Stimulated activated CD4-positive, alpha-beta T cell treated with anti-CD3 and anti-CD28 coated beads, Interleukin-12 subunit alpha, Interleukin-12 subunit beta, amount 100 ng/mL, for 48 hours (primary cell): Measurements from ENCODE around the gene ATF3.
A peak's percentile ranks its signal among the peaks of the same experiment; 100 is the strongest.

Experiments
- DNase-seq, 3 donors: peaks; one replicate each; pipeline ENCODE4 v3.0.0-alpha.2; 2020; ENCODE audit warnings: low read depth in 2 of 3, low spot score in 1 of 3

ATF3 gene

DNA sequence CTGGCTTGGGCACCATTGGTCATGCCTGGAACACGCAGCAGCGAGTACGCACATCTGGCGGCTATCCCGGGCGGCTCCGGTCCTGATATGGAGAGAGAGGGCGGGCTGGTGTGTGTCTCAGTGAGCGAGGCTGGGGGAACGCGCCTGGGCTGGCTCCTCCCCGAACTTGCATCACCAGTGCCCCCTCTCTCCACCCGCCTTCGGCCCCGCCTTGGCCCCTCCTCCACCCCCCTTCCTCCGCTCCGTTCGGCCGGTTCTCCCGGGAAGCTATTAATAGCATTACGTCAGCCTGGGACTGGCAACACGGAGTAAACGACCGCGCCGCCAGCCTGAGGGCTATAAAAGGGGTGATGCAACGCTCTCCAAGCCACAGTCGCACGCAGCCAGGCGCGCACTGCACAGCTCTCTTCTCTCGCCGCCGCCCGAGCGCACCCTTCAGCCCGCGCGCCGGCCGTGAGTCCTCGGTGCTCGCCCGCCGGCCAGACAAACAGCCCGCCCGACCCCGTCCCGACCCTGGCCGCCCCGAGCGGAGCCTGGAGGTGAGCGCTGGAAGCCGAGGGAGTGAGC, at the start of gene ATF3:
Gene ATF3, plus strand, starts transcription at position 370 of the 567 bp plus-strand sequence. CDS start 6,261 bp downstream, outside the sequence.
- peak; percentile 87 to 96 (median 93) for DNase-seq

DNA sequence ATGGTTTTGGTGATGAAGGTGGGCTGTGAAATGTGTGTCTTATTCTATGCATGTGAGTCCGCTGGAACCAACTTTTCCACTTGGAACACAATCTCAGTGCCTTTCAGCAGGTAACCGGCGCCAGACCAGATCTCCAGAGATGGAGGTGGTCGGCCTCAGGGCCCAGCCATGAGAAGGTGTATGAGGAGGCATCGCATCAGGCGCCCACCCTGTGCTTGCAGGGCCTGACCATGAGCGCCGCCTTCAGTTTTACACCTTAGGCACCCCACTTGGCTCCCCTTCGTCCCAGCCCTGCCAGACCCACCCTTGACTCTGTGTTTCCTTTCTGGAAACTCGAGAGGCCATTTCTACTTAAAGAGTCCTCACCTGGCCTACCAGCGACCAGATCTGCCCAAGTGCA, 48.6 kb upstream of the ATF3 start:
- DNase-seq = no peak

- no peak for DNase-seq
These were observed 47.6 kb upstream of the ATF3 start for GRCh38 chr1:212560933-212561460.

- no peak for DNase-seq
These were observed 47.0 kb upstream of the ATF3 start for GRCh38 chr1:212561501-212561931.

- DNase-seq = no peak
These were observed 45.8 kb upstream of the ATF3 start for GRCh38 chr1:212562771-212563170.

GRCh38 chr1:212565079-212565478, 43.5 kb upstream of the ATF3 start:
- DNase-seq = no peak

- no peak for DNase-seq
These were observed 42.8 kb upstream of the ATF3 start for GRCh38 chr1:212565571-212566305.

- peak; percentile 36 to 66 (median 45) for DNase-seq
These were observed 41.8 kb upstream of the ATF3 start for GRCh38 chr1:212566522-212567479.

DNA sequence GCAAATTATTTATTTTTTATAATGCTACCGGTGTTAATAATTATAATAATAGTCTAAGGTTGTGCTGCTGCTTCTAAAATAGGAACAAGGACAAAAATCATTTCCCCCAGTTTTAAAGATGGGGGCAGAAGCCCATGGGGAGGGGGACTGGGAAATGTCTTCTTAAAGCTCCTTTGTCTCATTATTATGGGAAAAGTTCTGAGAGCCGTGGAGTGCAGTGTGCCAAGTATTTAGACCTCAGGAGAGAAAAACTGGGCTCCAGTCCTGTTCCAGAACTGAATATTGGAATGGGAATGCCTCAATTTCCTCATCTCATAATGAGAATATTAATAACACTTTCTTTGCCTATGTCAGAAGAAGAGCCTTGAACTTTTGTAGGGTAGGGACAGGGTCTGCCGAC, 40.9 kb upstream of the ATF3 start:
- no peak for DNase-seq

GRCh38 chr1:212568978-212569537, 39.5 kb upstream of the ATF3 start:
- DNase-seq = no peak

DNA sequence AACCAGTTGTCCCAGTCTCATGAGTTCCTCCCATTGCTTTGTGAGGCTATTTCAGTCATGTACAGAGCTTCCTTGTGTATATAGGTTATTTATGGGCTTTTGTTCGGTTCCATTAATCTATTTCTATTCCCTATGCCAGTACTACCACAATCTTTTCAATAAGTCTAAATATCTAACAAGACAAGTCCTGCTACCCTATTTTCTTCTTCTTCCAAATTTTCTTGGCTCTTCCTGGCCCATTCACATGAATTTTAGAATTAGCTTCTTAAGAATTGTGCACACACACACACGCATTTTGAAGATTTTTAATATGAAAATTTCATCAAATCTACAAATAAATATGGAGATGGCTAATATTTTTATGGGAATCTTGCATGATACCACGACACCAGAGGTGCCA, 33.8 kb upstream of the ATF3 start:
- no peak for DNase-seq

DNA sequence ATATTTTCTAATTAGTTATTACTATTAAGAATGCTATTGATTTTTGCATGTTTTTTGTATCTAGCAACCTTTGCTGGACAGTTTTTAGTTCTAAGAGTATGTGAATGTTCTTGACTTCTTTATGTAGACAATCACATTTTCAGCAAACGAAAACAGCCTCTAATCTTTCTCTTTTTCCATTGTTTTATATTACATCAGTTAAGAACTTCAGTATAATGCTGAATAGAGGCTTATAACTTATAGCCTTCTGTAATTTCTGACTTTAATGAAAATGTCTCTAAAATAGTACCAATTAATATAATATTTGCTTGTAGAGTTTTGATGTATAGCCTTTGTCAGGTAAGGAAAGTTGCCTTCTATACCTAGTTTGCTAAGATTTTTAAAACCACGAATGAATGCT, 33.2 kb upstream of the ATF3 start:
- DNase-seq = no peak

GRCh38 chr1:212578041-212578440, 30.5 kb upstream of the ATF3 start:
- DNase-seq = no peak

DNA sequence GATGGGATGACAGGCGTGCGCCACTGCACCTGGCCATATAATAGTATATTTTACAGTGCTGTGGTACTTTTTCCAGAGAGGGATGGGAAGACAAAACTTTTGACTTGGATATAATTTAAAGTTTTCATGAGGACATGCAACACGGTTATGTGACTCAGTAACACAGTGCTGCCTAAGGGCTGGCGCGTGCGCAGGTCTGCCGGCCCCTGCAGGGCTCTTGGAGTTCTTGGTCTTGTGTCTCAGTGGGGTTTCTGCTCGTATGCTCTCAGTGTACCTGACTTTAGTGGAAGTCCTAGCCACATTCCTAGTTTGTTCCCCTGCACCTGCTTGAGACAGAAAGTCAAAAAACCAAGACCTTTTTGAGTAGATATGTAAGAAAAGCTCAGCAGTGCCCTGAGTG, 27.5 kb upstream of the ATF3 start:
- no peak for DNase-seq

DNA sequence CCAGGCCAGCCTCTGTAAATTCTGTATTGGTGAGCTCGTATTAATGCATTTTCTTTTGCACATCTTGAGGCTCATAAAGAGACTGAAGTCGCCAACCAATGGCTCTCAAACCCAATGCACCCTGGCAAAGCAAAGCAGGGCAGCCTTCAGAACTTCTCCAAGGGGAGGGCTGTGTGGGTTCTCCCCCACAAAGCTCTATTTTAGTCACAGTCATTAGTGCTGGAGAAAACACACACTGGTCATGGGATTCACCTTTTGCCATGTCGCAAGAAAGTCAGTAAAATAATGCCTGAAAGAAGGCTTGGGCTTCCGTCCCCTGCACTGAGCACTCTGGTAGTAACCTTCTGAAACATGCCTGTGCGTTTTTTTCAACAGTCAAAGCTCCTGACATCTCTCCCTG, 26.3 kb upstream of the ATF3 start:
- no peak for DNase-seq

- no peak for DNase-seq
These were observed 25.5 kb upstream of the ATF3 start for GRCh38 chr1:212582808-212583615.

GRCh38 chr1:212583643-212584042, 24.9 kb upstream of the ATF3 start:
- DNase-seq = no peak

- no peak for DNase-seq
These were observed 24.3 kb upstream of the ATF3 start for GRCh38 chr1:212584092-212584886.

DNA sequence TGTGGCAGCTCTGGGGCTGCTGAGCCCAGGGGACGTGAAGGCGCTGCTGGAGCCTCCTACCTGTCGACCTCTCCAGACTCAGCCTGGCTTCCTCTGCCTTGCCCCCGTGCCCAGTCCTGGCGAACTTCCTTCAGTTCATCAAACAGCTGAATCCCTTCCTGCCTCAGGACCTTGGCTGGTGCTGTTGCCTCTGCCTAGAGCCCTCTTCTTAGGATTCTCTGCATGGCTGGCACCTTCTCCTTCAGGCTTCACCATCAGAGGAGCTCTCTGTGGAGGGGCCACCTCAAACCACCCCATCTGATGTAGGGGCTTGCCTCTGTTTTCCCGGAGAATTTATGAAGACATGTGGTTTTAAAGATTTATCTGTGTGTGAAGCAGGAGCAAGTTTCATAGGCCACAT, 23.4 kb upstream of the ATF3 start:
- DNase-seq = no peak
